Right atrium auricular region (tissue), 2 donors: ENCODE measurements around the gene GPR156. TPM values are rescaled to one million over a fixed set of nuclear protein-coding genes. Genes with fewer than 3 reads are reported as not detected.

Source experiments
- DNase-seq: peaks from one replicate; pipeline ENCODE4 v3.0.0-alpha.2; 2019; ENCODE audit warnings: low spot score
- H3K27ac ChIP-seq, 2 donors: fragments of 200-600 bp; sonication (generic); 1 replicate in 1 of 2; 2 replicates in 1 of 2; pipeline ENCODE4 v1.5.1; 2016 to 2019
- H3K27me3 ChIP-seq, 2 donors: fragments of 200-600 bp; sonication (generic); one replicate each; pipeline versions ENCODE4 v1.5.1 to v1.6.0; 2017 to 2019
- H3K36me3 ChIP-seq: fragments of 200-600 bp; sonication (generic); one replicate; pipeline ENCODE4 v1.5.1; 2016
- H3K4me1 ChIP-seq, 2 donors: fragments of 200-600 bp; sonication (generic); one replicate each; pipeline versions ENCODE4 v1.5.1 to v1.6.0; 2017 to 2019
- H3K4me3 ChIP-seq, 2 donors: fragments of 200-600 bp; sonication (generic); 1 replicate in 1 of 2; 2 replicates in 1 of 2; pipeline ENCODE4 v1.5.1; 2017 to 2019; ENCODE audit warnings: mild to moderate bottlenecking in 1 of 2, moderate library complexity in 1 of 2
- H3K9me3 ChIP-seq, 2 donors: fragments of 200-600 bp; sonication (generic); one replicate each; pipeline ENCODE4 v1.5.1; 2019
- total RNA-seq, 2 donors: library from RNA; depleted of rRNA; stranded (reverse); fragments of >200 nt; gene quantifications; one replicate each; pipeline ENCODE4 v1.1.0, GENCODE V29; 2016
- TF ChIP-seq, protein P1 (sequence below), 2 donors: fragments of 200-600 bp; sonication (generic); IDR thresholded peaks; one replicate each; pipeline ENCODE4 v1.5.1; 2019; ENCODE audit warnings: antibody characterized with exemption in 2 of 2

Gene GPR156
- total RNA-seq, 2 donors from 2014 or later: 0.35 to 0.74 TPM

DNA sequence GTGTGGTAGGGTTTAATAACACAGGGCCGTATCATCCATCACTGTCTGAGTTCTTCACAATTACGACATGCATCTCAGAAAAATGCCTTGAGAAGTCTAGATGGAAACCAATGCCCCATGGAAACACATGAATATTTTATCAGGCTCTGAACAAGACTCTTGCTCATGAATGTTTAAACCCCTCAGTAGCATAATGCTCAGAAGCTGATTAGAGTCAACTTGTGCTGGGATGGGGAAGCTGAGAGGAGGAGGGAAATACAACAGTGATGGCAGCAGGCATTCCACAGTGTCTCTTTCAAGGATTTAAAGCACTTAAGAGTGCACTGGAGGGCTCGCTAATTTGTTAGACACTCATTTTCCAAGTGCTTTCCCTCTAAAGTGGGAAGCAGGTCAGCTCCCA is 3.8 kb downstream of the GPR156 start:
- Histone ChIP-seq H3K4me3 (no peak overlapping the region), H3K27me3 (no peaks in the 10 kb centered on the region), H3K4me1 (peaks cover 0 to 5% of the 10 kb centered on the region in 2 donors), H3K27ac (no peak overlapping the region), H3K36me3 (no peaks in the 10 kb centered on the region), H3K9me3 (no peaks in the 10 kb centered on the region)
- TF ChIP-seq, protein P1, sequence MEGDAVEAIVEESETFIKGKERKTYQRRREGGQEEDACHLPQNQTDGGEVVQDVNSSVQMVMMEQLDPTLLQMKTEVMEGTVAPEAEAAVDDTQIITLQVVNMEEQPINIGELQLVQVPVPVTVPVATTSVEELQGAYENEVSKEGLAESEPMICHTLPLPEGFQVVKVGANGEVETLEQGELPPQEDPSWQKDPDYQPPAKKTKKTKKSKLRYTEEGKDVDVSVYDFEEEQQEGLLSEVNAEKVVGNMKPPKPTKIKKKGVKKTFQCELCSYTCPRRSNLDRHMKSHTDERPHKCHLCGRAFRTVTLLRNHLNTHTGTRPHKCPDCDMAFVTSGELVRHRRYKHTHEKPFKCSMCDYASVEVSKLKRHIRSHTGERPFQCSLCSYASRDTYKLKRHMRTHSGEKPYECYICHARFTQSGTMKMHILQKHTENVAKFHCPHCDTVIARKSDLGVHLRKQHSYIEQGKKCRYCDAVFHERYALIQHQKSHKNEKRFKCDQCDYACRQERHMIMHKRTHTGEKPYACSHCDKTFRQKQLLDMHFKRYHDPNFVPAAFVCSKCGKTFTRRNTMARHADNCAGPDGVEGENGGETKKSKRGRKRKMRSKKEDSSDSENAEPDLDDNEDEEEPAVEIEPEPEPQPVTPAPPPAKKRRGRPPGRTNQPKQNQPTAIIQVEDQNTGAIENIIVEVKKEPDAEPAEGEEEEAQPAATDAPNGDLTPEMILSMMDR (IDR thresholded peaks at IDR 0.05): no peak
- DNase-seq: no peak

DNA sequence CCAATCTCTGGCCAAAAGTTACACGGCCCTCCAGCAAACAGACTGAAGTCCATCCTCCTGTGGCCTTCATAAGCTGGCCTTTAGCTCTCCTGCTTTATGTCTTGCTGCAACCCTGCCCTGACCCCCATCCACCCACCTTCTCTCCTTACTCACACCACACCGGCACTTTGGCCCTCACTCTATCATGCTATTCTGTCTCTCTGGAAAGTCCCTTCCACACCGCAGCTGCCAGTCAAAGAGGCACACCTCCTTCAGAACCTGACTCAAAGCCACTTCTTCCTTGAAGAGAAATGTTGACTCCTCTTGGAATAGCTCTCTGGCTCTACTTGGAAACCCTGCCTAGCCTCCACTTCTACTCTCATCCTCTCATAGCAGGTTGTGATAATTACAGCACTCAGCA is 4.5 kb downstream of the GPR156 start:
- TF ChIP-seq, protein P1 (IDR thresholded peaks at IDR 0.05): no peak
- DNase-seq: no peak
- Histone ChIP-seq H3K4me3 (no peak overlapping the region), H3K27me3 (no peaks in the 10 kb centered on the region), H3K9me3 (no peaks in the 10 kb centered on the region), H3K27ac (no peak overlapping the region), H3K36me3 (no peaks in the 10 kb centered on the region), H3K4me1 (peaks cover 0 to 5% of the 10 kb centered on the region in 2 donors)

DNA sequence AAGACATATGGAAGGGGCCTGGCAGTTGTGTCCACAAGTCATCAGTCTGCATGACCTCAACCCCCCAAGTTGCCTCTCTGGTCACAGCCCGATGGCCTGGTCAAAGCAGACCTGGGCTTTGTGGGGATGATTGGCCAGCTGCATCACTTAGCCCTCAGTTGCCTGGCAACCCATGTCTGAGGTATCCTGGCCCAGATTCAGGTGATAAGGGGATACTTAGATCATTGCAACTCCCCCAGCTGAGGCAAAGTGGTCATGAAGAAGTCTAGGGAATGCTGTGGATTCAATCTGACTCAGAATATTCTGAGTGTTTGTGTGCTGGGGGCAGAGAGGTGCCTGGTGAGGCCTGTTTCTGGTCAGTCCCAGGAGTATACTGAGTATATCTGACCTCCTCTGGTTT is 5.0 kb downstream of the GPR156 start:
- no peaks in the 10 kb centered on the region for H3K4me1 ChIP-seq
- TF ChIP-seq, protein P1 (IDR thresholded peaks at IDR 0.05): no peak
- no peaks in the 10 kb centered on the region for H3K36me3 ChIP-seq
- no peak overlapping the region for H3K27ac ChIP-seq
- H3K27me3 ChIP-seq: no peaks in the 10 kb centered on the region
- DNase-seq: no peak
- no peaks in the 10 kb centered on the region for H3K9me3 ChIP-seq
- no peak overlapping the region for H3K4me3 ChIP-seq

DNA sequence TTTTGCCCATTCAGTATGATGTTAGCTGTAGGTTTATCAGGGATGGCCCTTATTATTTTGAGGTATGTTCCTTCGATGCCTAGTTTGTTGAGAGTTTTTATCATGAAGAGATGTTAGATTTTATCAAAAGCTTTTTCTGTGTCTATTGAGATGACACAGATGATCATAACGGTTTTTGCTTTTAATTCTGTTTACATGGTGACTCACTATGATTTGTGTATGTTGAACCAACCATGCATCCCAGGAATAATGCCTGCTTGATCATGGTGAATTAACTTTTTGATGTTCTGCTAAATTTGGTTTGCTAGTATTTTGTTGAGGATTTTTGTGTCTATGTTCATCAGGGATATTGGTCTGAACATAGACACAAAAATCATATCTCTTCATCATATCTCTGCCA is 8.3 kb downstream of the GPR156 start:
- no peak for DNase-seq
- no peaks in the 10 kb centered on the region for H3K27me3 ChIP-seq
- H3K4me1 ChIP-seq: no peaks in the 10 kb centered on the region
- H3K36me3 ChIP-seq: no peaks in the 10 kb centered on the region
- no peak overlapping the region for H3K27ac ChIP-seq
- no peak overlapping the region for H3K4me3 ChIP-seq
- TF ChIP-seq, protein P1 (IDR thresholded peaks at IDR 0.05): no peak
- no peaks in the 10 kb centered on the region for H3K9me3 ChIP-seq

DNA sequence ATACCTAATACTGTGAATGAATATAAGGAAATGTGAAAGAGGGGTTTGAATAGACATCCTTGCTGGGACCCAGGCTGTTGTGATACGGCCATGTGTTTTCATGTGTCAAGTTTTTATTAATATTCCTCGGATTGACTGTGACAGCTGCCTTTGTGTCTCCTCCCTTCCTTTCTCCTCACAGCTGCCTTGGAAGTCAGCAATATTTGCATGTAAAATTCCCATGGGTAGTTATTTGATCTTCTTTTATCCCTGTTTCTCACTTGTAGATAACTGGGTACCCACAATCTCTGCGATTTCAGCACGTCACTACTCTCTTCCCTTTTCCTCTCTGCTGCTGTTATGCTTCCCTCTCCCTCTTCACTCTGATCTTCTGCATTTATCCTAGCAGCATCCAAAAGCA is 9.4 kb downstream of the GPR156 start:
- TF ChIP-seq, protein P1 (IDR thresholded peaks at IDR 0.05): no peak
- Histone ChIP-seq H3K36me3 (no peaks in the 10 kb centered on the region), H3K4me1 (no peaks in the 10 kb centered on the region), H3K9me3 (no peaks in the 10 kb centered on the region), H3K27me3 (no peaks in the 10 kb centered on the region), H3K4me3 (no peak overlapping the region), H3K27ac (no peak overlapping the region)
- DNase-seq: no peak

DNA sequence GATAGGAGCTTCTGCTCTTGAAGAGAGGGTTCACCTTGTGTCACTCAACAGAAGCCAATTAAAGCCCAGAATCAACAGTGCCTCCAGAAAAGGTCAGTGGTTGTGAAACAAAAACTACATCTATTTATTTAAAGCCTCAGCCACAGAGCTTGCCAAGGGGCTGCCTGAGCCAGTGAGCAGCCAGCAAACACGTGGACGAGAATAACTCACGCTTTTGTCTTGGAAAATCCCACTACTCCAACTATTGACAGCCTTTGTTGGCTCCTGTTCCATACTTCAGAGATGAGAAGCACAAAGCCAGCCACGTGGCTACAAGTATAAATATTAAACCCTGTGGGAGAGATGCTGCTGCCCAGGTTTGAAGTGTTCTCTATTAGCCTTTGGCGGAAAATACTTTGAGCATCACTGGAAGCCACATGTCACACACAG is 10.3 kb downstream of the GPR156 start:
- Histone ChIP-seq H3K27ac (no peak overlapping the region), H3K4me1 (no peaks in the 10 kb centered on the region)
- DNase-seq: no peak

More for the DNA sequence above, 10.3 kb downstream of the GPR156 start:
- Histone ChIP-seq H3K9me3 (no peaks in the 10 kb centered on the region), H3K27me3 (no peaks in the 10 kb centered on the region), H3K4me3 (no peak overlapping the region), H3K36me3 (no peaks in the 10 kb centered on the region)
- TF ChIP-seq, protein P1 (IDR thresholded peaks at IDR 0.05): no peak
